HepG2 (cell line): ENCODE data around the gene CBFA2T2. TPM values are rescaled to one million over a fixed set of nuclear protein-coding genes. Genes with fewer than 3 reads are reported as not detected.

Experiments used
- ARNT ChIP-seq: fragments of 450-650 bp; IDR thresholded peaks from 2 replicates; pipeline ENCODE4 v1.6.1; 2017
- ATF7-NPFF ChIP-seq: sonication (generic); formaldehyde crosslinking; IDR thresholded peaks from 2 replicates; pipeline ENCODE4 v1.8.1; 2023; ENCODE audit warnings: mild to moderate bottlenecking, low read depth, missing genetic modification reagents, moderate library complexity
- BORCS8-MEF2B ChIP-seq: sonication (generic); formaldehyde crosslinking; IDR thresholded peaks from 2 replicates; pipeline ENCODE4 v1.8.0; 2022; ENCODE audit warnings: mild to moderate bottlenecking, missing genetic modification reagents
- CC2D1A ChIP-seq: sonication (generic); formaldehyde crosslinking; IDR thresholded peaks from 2 replicates; pipeline ENCODE4 v1.8.1; 2023; ENCODE audit warnings: mild to moderate bottlenecking, missing genetic modification reagents
- ERF ChIP-seq: IDR thresholded peaks from 2 replicates; pipeline ENCODE4 v1.6.1; 2018; ENCODE audit warnings: missing biosample characterization, missing genetic modification reagents
- FOXA3 ChIP-seq: IDR thresholded peaks from 2 replicates; pipeline ENCODE4 v1.6.1; 2016; ENCODE audit warnings: missing genetic modification reagents, missing compliant biosample characterization
- FOXK1 ChIP-seq: sonication (generic); formaldehyde crosslinking; IDR thresholded peaks from 2 replicates; pipeline ENCODE4 v1.4.0; 2020; ENCODE audit warnings: low read depth, missing genetic modification reagents, borderline replicate concordance
- HCFC1 ChIP-seq: fragments of 150-350 bp; IDR thresholded peaks from 2 replicates; pipeline ENCODE4 v1.6.1; 2014; ENCODE audit warnings: low read depth, low read length
- HMG20A ChIP-seq: IDR thresholded peaks from 2 replicates; pipeline ENCODE4 v1.6.1; 2016; ENCODE audit warnings: borderline replicate concordance
- JUN ChIP-seq: sonication (generic); formaldehyde crosslinking; IDR thresholded peaks from 2 replicates; pipeline ENCODE4 v1.4.0; 2020; ENCODE audit warnings: mild to moderate bottlenecking, missing genetic modification reagents
- MEIS1 ChIP-seq: sonication (generic); formaldehyde crosslinking; IDR thresholded peaks from 2 replicates; pipeline ENCODE4 v1.9.0; 2021; ENCODE audit warnings: mild to moderate bottlenecking, missing genetic modification reagents, moderate library complexity, borderline replicate concordance
- NFATC3 ChIP-seq: sonication (generic); formaldehyde crosslinking; IDR thresholded peaks from 2 replicates; pipeline ENCODE4 v1.5.1; 2020; ENCODE audit warnings: mild to moderate bottlenecking, missing genetic modification reagents
- POLR2A ChIP-seq, 2 experiments: IDR thresholded peaks; 2 replicates each; pipeline ENCODE4 v1.6.1; 2011; ENCODE audit warnings: low read depth in 2 of 2, low read length in 2 of 2, mild to moderate bottlenecking in 1 of 2, moderate library complexity in 1 of 2; ENCODE audit not compliant: insufficient read depth in 1 of 2
- TEAD3 ChIP-seq: optimal IDR thresholded peaks from 2 replicates; pipeline ENCODE3; 2016; ENCODE audit warnings: borderline replicate concordance
- THAP11 ChIP-seq: IDR thresholded peaks from 2 replicates; pipeline ENCODE4 v1.6.1; 2016; ENCODE audit warnings: missing biosample characterization, missing genetic modification reagents
- XRCC5 ChIP-seq: fragments of 200-400 bp; formaldehyde crosslinking; optimal IDR thresholded peaks from 2 replicates; pipeline ENCODE3; 2017; ENCODE audit warnings: mild to moderate bottlenecking, low read length
- ZBTB34 ChIP-seq: sonication (generic); formaldehyde crosslinking; IDR thresholded peaks from 2 replicates; pipeline ENCODE4 v1.8.0; 2022; ENCODE audit warnings: mild to moderate bottlenecking, missing genetic modification reagents
- ZNF232 ChIP-seq: sonication (generic); formaldehyde crosslinking; IDR thresholded peaks from 2 replicates; pipeline ENCODE4 v1.4.0; 2020; ENCODE audit warnings: missing genetic modification reagents, borderline replicate concordance
- ZNF264 ChIP-seq: sonication (generic); formaldehyde crosslinking; IDR thresholded peaks from 2 replicates; pipeline ENCODE4 v1.4.0; 2020; ENCODE audit warnings: missing genetic modification reagents
- ZNF543 ChIP-seq: sonication (generic); formaldehyde crosslinking; IDR thresholded peaks from 2 replicates; pipeline ENCODE4 v1.4.0; 2020; ENCODE audit warnings: mild to moderate bottlenecking, missing genetic modification reagents
- ZSCAN29 ChIP-seq: sonication (generic); formaldehyde crosslinking; conservative IDR thresholded peaks from 2 replicates; pipeline ENCODE4 v1.4.0; 2020; ENCODE audit warnings: mild to moderate bottlenecking, missing genetic modification reagents
- polyA plus RNA-seq, 8 experiments: library from polyadenylated mRNA; depleted of rRNA in 3 of 8; stranded (reverse) in 7 of 8; unstranded in 1 of 8; fragments of >200 nt; fragmentation: Illumina TruSeq in 4 of 8; extraction: Trizol in 4 of 8; gene quantifications; 2 replicates each; pipeline versions ENCODE4 v1.2.1 to v1.2.3, GENCODE V29; 2011 to 2016; ENCODE audit warnings: low read depth in 4 of 8, missing spikeins in 1 of 8, mixed read lengths in 1 of 8; ENCODE audit not compliant: insufficient read depth in 1 of 8
- total RNA-seq, 5 experiments: library from RNA; depleted of rRNA; stranded (reverse); fragments of >200 nt; fragmentation: Illumina TruSeq; extraction: Trizol; gene quantifications; 2 replicates each; pipeline ENCODE4 v1.2.3, GENCODE V29; 2016; ENCODE audit warnings: low read depth in 1 of 5
- TF ChIP-seq, protein P1 (sequence below): sonication (generic); formaldehyde crosslinking; IDR thresholded peaks from 2 replicates; pipeline ENCODE4 v1.4.0; 2020; ENCODE audit warnings: mild to moderate bottlenecking, missing genetic modification reagents
- TF ChIP-seq, protein P2 (sequence below): sonication (generic); formaldehyde crosslinking; IDR thresholded peaks from 2 replicates; pipeline ENCODE4 v1.8.0; 2022; ENCODE audit warnings: missing genetic modification reagents, mild to moderate bottlenecking, inconsistent platforms, borderline replicate concordance
- TF ChIP-seq, protein P3 (sequence below): sonication (generic); formaldehyde crosslinking; conservative IDR thresholded peaks from 2 replicates; pipeline ENCODE4 v1.8.0; 2022; ENCODE audit warnings: low read depth, missing genetic modification reagents

The CBFA2T2 gene
- total and polyA plus RNA-seq, 2 of the 13 experiments (the other 11 are each of a cell fraction or from before 2014, with no cell fraction given): 6.3 to 21.2 TPM

DNA sequence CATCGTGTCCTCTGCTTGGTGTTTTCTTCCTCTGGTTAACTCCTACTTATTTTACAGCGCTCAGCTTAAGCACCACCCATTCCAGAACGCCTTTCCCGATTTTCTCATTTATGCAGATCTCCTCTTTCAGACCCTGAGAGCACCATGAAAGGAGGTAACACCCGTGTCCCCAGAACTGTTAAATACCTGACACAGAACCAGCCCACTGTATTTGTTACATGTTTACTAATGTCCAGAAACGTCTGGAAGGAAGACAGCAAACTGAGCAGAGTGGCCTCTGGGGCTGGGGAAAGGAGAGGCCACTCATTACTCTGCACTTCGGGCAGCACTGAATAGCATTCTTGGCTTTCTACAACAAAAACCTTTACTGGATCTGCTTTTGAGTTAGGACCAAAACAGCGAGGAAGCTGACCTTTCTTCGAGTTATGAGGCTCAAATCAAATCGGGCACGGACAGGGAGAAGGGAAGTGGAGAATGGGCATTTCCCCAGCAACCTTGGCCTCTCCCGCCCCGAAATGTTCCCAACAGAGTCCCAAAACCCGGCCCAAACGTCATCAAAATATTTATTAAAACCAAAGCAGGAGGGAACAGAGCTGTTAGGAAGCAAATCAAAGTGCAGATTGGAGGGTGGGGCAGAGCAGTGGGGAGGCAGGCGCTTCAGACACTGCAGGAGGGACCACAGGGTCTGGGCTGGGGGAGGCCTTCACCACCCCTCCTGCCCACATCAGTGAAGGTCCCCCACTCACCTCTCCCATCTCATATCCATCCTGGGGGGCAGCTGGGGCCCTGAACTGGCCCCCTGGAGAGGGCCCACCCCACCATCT is 185.5 kb downstream of the CBFA2T2 start (continued):
- TF ChIP-seq HCFC1 (no peak), MEIS1 (CRISPR knock-in tag) (no peak), TEAD3 (CRISPR knock-in tag) (peak; percentile 10), CC2D1A (CRISPR knock-in tag) (peak; percentile 92; the same call in 1 of the 2 replicates), BORCS8-MEF2B (0 out of 2 replicates have a peak, but pooled peaks have one; percentile 23), ATF7-NPFF (0 out of 2 replicates have a peak, but pooled peaks have one; percentile 23), THAP11 (CRISPR knock-in tag) (no peak; the same call in 1 of the 2 replicates), JUN (no peak), ZNF232 (CRISPR knock-in tag) (no peak), ZNF543 (no peak), XRCC5 (no peak), FOXA3 (CRISPR knock-in tag) (0 out of 2 replicates have a peak, but pooled peaks have one; percentile 3), ZBTB34 (CRISPR knock-in tag) (no peak), ZSCAN29 (CRISPR knock-in tag) (0 out of 2 replicates have a peak, but pooled peaks have one; percentile 23), ZNF264 (CRISPR knock-in tag) (0 out of 2 replicates have a peak, but pooled peaks have one; percentile 2), ARNT (no peak), NFATC3 (CRISPR knock-in tag) (0 out of 2 replicates have a peak, but pooled peaks have one; percentile 37), POLR2A (IDR thresholded peaks at IDR 0.05; ENCODE audit: insufficient read depth in 1 of 2, low read depth in 2 of 2, low read length in 2 of 2) (0 out of 4 replicates have a peak, but pooled peaks of 1 of the 2 experiments have one; percentile 13), HMG20A (CRISPR knock-in tag) (no peak), FOXK1 (CRISPR knock-in tag) (peak; percentile 22; the same call in 1 of the 2 replicates), ERF (no peak)
- TF ChIP-seq, protein P1, sequence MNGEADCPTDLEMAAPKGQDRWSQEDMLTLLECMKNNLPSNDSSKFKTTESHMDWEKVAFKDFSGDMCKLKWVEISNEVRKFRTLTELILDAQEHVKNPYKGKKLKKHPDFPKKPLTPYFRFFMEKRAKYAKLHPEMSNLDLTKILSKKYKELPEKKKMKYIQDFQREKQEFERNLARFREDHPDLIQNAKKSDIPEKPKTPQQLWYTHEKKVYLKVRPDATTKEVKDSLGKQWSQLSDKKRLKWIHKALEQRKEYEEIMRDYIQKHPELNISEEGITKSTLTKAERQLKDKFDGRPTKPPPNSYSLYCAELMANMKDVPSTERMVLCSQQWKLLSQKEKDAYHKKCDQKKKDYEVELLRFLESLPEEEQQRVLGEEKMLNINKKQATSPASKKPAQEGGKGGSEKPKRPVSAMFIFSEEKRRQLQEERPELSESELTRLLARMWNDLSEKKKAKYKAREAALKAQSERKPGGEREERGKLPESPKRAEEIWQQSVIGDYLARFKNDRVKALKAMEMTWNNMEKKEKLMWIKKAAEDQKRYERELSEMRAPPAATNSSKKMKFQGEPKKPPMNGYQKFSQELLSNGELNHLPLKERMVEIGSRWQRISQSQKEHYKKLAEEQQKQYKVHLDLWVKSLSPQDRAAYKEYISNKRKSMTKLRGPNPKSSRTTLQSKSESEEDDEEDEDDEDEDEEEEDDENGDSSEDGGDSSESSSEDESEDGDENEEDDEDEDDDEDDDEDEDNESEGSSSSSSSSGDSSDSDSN (CRISPR knock-in tag): no peak
- TF ChIP-seq, protein P2, sequence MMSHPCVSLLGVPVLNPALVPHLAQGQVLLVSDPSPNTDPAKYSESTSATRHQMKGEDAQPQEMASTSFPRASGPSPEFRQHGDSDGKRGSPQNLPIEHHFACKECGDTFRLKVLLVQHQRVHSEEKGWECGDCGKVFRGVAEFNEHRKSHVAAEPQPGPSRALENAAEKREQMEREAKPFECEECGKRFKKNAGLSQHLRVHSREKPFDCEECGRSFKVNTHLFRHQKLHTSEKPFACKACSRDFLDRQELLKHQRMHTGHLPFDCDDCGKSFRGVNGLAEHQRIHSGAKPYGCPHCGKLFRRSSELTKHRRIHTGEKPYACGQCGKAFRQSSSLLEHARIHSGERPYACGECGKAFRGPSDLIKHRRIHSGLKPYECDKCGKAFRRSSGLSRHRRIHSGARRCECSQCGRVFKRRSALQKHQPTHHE (CRISPR knock-in tag): no peak
- TF ChIP-seq, protein P3, sequence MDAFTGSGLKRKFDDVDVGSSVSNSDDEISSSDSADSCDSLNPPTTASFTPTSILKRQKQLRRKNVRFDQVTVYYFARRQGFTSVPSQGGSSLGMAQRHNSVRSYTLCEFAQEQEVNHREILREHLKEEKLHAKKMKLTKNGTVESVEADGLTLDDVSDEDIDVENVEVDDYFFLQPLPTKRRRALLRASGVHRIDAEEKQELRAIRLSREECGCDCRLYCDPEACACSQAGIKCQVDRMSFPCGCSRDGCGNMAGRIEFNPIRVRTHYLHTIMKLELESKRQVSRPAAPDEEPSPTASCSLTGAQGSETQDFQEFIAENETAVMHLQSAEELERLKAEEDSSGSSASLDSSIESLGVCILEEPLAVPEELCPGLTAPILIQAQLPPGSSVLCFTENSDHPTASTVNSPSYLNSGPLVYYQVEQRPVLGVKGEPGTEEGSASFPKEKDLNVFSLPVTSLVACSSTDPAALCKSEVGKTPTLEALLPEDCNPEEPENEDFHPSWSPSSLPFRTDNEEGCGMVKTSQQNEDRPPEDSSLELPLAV (CRISPR knock-in tag): no peak
